GM13977 (cell line): ENCODE data around the gene CDH23.

Source experiments
- DNase-seq: peaks from one replicate; pipeline ENCODE4 v3.0.0; 2012; ENCODE audit warnings: low spot score
- in situ Hi-C: fragments of 300-500 bp; cut with MboI; formaldehyde crosslinking; loops from one replicate; pipeline ENCODE4 v1.12.0; 2022; ENCODE audit warnings: low sequenced_read_pairs, low pct_unique_long_range_greater_than_20kb, mixed read lengths, inconsistent platforms; ENCODE audit not compliant: unreplicated experiment
- TF ChIP-seq, protein P1 (sequence below): IDR thresholded peaks from 2 replicates; pipeline ENCODE4 v1.5.1; 2012; ENCODE audit warnings: mild to moderate bottlenecking, control low read depth; ENCODE audit not compliant: insufficient read depth; ENCODE audit errors: extremely low read depth, missing control alignments

CDH23 gene

DNA sequence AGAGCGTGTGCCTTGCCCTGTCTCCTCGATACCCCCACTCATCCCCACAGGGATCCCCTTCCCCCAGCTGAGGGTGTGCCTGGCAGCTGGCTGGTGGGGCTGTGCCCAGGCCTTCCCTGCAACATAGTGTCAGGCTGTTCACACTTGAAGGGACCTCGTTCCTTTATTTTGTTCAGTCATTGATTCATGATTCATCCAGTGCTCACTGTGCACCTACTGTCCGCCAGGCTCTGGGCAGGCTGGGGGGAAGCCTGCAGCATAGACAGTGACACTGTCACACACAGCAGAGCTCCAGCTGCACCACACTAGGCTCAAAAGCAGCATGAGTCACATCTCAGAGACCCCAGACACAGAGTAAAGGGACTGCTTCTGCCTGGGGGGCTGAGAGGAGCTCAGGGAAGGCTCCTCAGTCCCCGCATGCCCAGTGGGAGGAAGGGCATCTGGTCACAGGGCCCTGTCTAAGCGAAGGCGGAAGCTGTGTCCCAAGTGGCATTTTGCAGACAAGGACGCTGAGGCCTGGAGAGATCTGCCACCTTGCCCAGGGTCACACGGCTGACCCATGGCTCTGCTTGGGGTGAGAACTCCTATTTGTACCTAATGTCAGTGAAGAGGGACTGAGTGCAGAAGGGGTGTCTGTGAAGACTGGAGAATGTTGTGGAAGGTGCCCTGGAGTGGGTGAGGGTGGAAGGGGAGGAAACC, 27.9 kb downstream of the CDH23 start:
- in situ Hi-C loops: no loop called here
- DNase-seq: no peak
- TF ChIP-seq, protein P1, sequence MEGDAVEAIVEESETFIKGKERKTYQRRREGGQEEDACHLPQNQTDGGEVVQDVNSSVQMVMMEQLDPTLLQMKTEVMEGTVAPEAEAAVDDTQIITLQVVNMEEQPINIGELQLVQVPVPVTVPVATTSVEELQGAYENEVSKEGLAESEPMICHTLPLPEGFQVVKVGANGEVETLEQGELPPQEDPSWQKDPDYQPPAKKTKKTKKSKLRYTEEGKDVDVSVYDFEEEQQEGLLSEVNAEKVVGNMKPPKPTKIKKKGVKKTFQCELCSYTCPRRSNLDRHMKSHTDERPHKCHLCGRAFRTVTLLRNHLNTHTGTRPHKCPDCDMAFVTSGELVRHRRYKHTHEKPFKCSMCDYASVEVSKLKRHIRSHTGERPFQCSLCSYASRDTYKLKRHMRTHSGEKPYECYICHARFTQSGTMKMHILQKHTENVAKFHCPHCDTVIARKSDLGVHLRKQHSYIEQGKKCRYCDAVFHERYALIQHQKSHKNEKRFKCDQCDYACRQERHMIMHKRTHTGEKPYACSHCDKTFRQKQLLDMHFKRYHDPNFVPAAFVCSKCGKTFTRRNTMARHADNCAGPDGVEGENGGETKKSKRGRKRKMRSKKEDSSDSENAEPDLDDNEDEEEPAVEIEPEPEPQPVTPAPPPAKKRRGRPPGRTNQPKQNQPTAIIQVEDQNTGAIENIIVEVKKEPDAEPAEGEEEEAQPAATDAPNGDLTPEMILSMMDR: no peak

GRCh38 chr10:71426058-71426605, 29.4 kb downstream of the CDH23 start:
- DNase-seq: no peak
- TF ChIP-seq, protein P1: no peak
- in situ Hi-C loops: no loop called here

GRCh38 chr10:71427246-71427645, 30.5 kb downstream of the CDH23 start:
- no peak for DNase-seq

GRCh38 chr10:71429304-71429703, 32.6 kb downstream of the CDH23 start:
- TF ChIP-seq, protein P1: no peak
- in situ Hi-C loops: no loop called here
- no peak for DNase-seq

More at GRCh38 chr10:71427246-71427645, 30.5 kb downstream of the CDH23 start:
- in situ Hi-C loops: no loop called here
- TF ChIP-seq, protein P1: no peak

DNA sequence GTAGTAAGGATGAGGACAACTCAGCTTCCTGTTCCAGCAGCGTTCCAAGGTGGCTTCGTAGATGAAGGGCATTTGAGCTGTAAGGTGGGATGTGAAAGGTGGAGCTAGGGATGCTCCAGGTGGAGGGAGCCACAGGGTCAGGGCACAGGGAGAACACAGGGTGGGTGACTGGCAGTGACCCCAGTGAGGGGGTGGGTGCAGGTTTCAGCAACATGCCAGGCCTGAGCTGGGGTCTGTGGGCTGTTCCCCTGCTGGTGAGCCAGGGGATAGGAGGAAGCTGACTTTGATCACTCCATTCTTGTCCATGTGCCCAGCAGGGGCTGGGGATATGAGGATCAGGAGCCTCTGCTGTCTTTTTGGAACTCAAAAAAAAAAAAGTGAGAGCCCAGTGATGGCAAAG, 33.2 kb downstream of the CDH23 start:
- in situ Hi-C loops: no loop called here
- no peak for DNase-seq
- TF ChIP-seq, protein P1: no peak

GRCh38 chr10:71431239-71432100, 34.8 kb downstream of the CDH23 start:
- TF ChIP-seq, protein P1: no peak
- in situ Hi-C loops: no loop called here
- DNase-seq: no peak
